SH-SY5Y (cell line): ENCODE results near the gene PRAC2.

Source experiments
- GATA2 ChIP-seq: IDR thresholded peaks from 2 replicates; pipeline ENCODE4 v1.6.1; 2011; ENCODE audit warnings: mild to moderate bottlenecking, low read depth, low read length
- GATA3 ChIP-seq: IDR thresholded peaks from 2 replicates; pipeline ENCODE4 v1.6.1; 2011; ENCODE audit warnings: low read depth, mild to moderate bottlenecking, low read length, moderate library complexity

DNA sequence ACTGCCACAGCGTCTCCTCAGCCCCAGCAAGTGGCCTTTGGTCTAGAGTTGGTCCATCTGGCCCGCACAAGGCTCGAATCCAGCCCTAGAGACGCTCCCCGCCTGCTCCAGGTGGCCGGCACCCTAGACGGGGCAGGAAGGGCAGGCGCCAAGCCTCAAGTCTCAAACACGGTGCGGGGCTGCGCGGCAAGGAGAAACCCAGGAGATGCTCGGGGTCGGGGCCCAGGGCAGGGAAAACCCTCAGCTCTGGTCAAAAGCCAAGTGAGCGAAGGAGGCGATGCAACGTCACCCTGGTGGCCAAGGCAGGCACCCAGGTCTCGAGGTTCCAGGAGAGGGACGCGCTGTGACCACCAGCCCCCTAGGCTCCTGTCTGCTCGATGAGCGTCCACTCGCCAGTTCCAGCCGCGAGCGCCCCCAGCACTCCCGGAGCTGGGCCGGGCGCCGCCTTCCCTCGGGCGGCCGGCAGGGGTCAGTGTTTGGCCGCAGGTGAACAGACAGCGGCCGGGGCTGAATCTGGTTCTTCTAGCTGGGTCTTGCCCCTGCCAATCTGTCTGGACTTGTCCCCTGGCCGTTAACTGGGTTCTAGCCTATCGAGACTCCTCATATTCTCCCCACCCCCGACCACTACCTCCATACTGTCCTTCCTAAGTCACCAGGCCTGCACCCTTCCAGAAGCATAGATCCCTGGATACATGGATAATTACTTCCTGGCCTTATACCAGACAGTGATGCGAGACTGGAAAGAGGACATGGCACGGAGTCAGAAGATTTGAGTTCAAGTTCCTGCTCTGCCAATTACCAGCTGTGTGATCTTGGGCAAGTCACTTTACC lies 44.6 kb upstream of the PRAC2 start:
- no peak for TF ChIP-seq GATA3
- TF ChIP-seq GATA2, result no peak
